HG02763 (cell line): ENCODE data around the gene POP4.
"Not testable (repeated sequence)": the region's sequence is repeated elsewhere in the genome, so short reads cannot be mapped to it uniquely, and the experiment has no call there.

Experiments used
- ATAC-seq: cut with Tn5 transposase; IDR thresholded peaks from one replicate; pipeline ENCODE4 v1.9.1; 2021; ENCODE audit warnings: mild to moderate bottlenecking, moderate library complexity; ENCODE audit not compliant: unreplicated experiment

Gene POP4

DNA sequence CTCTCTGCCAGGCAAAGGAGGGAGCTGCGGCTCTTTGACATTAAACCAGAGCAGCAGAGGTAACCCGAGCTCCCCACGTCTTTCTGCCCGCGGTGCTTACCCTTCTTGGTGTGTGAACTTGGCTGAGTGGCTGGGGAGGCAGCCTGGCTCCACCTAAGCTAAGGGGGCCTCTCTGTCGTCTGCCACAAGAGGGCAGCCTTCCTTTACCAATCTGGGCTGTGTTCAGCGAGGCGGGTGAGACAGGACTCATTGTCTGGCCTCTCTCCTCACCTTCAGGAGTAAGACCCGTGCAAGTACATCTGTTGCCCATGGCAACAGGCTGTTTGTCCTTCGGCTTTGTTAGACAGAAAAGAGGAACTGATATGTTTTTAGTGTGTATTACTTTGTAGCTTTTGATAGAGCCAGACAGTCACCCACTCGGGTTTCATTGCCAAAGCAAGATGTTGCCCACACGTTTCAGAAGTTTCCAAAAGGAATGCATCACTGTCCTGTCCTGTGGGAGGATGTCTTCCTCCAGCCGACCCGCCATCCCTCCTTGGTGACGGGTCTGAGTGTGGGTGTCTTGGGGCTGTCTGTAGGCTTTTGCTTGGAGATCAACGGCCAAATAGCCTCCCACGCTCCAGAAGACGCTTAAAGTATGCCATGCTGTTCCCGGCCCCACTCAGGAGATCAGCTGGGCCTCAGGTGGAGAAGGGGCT lies 4.6 kb downstream of the POP4 start:
- peak; percentile 60 for ATAC-seq

DNA sequence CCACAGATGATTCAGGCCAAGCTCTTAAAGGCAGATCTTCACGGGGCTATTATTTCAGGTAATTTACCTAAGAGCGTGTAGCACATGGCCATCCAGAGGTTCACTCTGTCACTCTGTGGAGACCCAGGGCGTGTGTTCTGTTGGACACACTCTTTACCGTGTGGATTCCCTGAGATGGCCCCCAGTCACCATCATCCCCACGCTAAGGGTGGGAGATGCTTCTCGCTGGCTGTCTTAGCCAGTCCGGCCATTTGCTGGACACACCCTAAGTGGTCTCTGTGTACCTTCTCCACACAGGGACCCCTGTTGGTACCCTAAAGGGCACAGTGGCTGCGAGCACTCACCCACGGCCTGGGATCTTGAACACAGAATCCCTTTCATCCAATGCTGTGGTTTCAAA lies 6.0 kb downstream of the POP4 start:
- ATAC-seq = no peak

DNA sequence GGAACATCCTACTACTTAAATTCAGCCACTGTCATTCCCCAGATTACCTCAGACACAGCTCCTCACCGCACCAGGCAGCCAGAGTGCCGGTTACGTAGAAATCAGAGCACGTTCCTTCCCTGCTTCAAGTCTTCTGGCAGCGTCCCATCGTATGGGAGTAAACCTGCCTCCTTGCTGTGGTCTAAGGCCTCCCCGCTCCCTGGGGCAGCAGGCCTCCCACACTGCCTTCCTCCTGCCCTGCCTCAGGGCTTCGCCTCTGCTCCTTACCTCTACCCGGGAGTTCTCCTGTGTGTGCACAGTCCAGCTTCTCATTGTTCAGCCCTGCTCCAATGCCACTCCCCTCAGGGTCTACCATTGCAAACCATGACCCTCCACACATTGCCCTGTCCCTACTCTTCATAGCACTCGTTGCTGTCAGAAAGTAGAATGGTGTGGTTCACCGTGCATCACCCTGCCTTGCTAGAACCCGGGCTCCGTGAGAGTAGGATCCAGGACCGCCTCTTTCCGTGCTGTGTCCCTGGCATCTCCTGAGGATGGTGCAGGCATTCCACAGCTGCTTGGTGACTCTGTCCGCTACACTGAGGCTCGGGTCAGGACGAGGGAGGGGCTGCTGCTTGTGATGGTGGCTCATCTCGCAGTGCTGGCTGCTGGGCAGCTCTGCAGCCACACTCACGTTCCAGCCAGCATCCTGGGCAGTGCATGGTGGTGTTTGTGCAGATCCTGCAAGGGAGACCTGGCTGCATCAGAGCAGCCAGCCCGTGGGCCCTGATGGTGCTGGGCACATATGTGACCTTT lies 6.9 kb downstream of the POP4 start:
- no peak for ATAC-seq

DNA sequence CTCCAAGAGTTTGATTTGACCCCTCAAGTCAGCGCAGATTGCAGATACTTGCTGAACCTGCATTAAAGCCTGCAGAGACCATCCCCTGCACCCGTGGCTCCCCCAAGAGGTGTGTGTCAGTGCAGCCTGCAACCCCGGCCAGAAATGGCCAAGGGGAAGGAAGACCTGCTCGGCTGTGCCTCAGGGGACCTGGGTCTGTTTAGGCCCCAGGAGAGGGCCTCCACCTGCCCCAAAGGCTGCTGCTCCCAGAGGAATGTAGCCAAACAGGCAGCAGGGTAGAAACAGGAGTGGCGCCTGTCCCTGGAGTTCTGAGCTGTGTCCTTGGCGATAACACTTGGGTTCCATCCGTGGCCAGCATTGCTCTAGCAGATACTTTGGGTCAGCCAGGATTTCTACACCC lies 8.0 kb downstream of the POP4 start:
- ATAC-seq = no peak

DNA sequence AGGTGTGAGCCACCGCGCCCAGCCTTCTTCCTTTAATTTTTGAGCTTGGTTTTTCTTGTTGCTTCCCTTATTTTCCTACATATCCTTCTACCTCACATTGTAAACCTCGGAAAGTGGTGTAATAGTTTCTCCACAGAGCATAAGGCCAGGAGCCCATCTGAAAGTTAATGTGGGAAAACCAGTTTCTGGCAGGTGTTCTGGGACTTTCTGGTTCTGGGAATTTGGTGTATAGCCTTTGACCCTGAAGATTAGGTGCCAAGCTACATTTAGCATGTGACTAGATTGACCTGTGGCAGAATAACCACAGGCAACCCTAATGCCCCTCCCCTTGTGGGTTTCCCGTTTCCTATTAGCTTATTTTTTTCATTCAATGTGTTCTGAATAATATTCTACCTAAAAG lies 8.7 kb downstream of the POP4 start:
- no peak for ATAC-seq

DNA sequence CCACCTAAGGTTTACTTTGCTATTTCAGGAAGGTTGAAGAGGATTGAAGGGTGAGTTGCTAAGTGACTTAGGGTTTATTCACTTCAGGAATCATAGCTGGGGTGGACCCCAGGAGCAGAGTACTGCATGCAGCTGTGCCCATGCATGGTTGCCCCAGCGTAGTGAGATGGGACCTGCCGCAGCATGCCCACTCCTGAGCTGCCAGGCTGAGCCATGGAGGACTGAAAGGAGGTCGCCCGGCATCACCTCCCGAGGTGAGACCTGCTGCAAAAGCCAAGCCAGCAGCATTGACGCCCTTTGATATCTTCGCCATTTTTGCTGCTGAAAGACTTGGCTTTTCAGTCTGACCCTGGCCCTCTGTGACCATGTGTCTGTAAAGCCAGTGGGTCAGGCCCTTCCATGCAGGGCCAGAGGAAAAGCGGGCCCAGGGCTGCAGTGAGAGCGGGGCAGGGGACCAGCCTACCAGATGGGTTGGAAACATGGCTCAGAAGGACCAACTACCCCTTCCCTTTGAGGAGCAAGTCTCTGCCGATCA lies 9.9 kb downstream of the POP4 start:
- no peak for ATAC-seq

DNA sequence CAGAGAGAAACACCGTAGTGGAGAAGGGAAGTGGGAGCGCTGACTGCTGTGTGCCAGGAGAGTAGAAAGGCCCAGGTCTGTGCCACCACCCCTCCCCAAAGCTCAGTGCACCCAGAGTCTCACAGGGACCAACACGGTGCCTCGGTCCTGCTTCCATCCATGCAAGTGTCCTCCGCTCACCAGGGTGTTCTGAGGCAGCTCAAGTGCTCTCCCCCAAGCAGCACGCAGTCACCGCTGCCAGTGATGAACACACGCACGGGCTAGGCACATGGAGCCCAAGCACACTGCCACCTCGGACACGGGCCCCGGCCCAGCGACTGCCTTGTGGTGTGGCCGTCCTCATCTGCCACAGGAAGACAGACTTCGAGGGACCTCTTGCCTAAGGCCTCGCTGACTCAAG lies 10.5 kb downstream of the POP4 start:
- ATAC-seq = no peak

DNA sequence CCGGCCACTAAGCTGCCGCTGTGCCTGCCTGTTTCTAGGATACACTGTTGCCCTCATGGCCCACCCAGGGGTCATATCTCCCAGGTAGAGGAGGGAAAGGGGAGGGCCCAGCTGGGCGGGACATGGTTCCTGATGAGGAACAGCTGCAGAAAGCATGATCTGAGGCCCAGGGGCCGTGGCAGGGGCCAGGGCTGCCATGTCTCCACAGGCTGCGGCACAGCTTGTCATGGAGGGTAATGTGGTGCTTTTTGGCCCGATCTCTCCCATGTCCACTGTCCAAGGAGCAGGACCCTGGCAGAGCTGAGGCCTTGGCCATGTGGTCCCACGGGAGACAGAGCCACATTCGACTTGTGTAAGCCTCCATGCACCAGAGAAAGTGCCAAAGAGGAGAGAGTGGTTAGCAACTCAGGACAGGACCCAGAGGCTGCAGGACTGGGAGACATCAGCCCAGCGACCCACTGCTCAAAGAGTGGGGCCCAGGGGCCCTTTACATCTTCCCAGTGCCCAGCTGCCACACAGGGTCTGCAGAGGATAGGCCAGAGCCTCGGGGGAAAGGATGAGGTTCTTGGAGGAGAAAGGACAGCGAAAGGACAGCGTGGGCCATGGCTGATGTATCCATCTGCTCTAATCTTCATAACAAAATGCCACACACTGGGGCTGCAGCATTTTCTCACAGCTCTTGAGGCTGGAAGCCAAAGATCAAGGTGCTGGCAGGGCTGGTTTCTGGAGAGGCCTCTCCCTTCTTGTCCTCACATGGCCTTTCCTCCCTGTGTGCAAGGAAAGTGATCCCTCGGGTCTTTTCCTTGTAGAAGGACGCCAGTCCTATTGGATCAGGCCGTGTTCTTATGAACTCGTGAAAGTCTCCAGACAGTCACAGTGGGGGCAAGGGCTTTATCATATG lies 11.5 kb downstream of the POP4 start:
- no peak for ATAC-seq

DNA sequence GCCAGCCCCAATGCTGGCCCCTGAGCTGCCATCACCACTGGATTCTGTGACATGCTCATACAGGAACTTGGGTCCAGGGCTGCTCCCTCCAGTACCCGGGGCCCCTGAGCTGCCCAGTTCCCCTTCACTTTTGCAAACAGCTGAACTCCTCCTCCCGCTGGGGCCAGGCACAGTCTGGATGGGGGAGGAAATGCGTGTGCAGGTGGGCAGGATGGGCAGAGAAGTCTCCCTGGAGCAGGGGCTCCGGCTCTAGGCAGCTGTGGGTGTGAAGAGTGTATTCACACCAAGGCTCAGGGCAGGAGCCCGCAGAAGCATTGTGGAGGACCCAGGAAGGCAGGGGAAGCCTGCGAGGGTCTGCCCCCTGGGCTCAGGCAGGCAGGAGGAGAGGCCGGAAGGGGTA lies 12.4 kb downstream of the POP4 start:
- no peak for ATAC-seq

DNA sequence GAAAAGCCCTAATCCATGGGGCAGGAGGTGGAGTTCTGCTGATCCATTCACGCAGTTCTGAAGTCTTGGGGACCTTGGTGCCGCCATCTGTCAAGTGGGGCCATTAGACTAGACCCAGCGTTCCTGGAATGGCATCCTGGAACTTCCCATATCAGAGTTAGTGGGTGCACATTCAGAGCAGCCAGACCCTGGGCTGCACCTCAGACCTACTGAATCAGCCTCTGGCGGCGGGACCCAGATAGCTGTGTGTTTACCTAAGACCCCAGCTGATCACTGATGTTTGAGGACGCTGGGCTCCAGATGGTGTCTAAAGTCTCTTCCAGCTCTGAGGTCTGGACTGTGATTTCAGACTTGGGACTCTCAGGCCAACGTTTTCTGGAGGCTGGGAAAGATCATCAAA lies 12.8 kb downstream of the POP4 start:
- no peak for ATAC-seq

DNA sequence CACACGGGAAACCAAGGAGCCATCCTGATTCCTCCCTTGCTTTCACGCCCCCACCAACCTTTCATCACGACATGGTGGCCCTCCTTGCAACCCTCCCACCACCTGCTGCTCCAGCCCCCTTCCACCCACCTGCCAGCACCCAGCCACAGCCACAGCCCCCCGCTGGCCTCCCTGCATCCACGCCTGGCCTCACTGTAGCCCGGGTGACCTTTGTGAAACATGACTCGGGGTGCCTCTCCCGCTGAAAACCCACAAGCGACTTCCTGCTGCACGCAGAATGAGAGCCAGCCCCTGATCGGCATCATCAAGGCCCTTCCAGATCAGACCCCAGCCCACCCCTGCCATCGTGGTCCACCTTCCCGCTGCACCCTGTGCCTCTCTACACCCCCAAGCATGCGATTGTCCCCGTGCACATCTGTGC lies 14.9 kb downstream of the POP4 start:
- no peak for ATAC-seq

DNA sequence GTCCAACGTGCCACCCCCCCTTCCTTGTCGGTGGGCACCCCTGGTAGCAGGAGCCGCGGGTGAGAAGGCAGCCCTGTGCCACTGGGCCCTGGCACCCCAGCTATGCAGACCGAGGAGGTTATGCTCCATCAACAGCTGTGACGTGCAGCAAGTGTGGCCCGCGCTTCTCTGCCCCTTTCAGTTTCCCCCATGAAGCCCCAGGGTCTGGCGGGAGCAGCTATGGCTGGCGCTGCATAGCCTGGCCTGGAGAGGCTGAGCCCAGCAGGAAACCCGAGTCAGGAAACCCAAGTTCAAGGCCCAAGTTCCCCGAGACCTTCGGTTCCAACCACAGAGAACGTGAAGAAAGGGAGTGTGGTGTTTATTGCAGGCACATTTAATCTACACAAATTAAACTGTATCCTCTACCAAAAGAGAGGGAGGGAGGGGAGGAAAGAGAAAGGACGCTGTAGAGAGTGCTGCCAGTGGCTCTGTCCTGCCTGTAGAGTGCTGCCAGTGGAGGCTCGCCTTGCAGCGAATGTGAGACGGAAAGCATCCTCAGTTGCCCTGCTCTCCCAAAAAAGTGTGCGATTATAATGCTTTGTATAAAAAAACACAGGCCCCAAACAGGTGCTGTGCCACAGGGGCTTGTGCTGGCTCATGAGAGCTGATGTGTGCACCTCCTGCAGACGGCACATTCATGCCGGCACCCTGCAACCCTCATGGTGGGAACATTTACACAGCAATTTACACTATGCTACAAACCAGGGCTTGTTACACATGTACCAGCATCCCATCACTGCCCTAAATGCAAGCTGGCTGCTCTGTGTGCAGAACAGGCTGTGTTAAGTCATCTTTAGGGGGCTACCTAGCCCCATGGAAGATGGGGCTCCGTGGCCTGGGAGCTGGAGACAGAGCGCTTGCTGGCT lies 16.3 kb downstream of the POP4 start:
- peak; percentile 62 for ATAC-seq

DNA sequence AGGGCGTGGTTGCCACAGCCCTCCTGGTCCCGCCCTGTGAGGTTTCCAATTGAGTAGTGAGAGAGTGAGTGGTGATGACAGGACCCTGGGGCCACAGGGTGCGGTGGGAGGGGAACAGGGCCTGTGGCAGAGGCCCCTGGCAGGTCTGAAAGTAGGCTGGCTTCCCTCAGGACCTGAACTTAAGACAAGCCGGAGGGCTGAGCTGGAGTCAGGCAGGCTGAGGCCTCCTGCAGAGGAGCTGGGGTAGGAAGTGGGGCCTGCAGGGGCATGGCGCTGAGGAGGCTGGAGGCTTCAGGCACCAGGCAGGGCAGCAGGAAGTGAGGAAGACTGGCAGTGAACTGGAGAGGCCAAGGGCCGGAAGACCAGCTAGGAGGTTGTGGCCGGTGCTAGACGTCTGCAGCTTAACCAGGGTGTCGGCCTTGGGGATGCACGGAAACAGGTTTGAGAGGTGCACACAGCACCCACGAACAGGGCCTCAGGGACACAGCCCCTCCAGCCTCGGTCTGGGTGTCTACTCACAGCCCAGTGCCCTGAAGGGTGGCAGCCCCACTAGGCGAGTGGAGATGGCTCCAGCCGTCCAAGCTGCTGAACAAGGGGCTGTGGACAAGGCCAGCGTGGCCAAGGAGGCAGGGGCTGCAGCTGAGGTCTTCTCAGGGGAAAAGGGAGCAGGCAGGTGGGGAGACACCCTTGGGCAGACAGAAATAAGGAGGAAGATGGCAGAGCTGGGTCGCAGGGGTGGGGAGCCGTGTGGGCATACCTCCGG lies 17.8 kb downstream of the POP4 start:
- no peak for ATAC-seq

DNA sequence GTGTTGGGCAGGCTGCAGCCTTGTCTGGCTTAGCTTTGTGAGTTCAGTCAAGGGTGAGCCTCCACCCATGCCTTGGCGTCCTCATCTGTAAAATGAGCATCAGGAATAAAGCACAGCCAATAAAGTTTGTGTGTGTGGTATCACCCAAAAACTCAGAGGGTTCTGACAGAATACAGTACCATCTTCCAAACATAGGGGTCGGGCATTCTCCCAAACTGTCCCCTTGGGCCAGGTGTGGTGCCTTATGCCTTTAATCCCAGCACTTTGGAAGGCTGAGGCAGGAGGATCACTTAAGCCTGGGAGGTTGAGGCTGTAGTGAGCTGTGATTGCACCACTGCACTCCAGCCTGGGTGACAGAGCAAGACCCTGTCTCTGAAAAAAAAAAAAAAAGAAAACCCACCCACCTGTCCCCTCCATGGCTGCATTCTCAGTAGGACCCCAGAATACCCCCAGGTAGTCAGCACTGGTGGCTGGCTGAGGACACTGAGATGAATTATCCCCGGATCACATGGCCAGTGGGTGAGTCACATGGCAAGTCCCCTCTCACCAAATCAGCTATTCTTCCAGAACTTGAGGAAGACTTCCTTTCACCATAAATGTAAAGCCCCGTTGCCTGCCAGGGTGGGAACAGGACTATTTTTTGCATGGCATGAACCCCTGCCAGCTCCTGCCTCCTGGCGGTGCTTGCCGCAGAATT lies 18.6 kb downstream of the POP4 start:
- ATAC-seq = no peak

DNA sequence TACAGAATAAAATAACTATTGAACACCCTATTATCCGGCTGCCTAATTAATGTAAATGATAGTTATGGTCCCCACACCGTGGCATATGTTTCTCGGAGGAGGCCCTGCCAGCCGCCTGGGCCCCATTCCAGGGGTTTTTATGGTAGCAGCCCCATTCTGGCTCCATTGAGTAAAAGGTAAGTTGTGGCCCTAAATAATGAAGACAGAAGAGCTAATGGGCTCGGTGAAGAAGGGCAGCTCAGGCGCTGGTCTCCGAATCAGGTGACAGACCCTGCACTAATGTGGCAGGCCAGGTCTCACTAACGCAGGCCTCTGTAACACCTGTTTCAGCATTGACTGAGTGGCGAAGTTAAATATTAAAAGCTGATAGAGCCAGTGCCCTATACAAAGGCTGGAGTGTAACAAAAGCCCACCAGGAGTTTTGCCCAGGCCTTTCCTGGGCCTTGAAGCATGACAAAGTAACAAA lies 19.1 kb downstream of the POP4 start:
- no peak for ATAC-seq

DNA sequence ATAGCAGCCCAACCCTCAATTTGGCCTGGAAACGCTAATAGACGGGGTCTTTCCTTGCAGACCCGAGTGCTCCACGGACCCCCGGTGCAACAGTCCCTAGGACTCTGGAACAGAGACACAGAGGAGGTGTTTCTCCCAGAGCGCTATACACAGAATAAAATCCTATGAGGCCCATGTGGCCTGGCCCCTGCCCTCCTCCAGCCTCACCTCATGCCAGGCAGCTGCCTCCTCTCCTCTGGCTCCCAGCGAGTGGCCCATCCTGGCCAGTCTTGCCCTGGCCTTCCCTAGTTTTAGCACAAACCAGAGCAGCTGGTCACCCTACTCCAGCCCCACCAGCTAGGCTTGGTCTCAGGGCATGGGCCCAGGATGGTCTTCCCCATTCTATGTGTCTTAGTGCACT lies 20.3 kb downstream of the POP4 start:
- no peak for ATAC-seq

DNA sequence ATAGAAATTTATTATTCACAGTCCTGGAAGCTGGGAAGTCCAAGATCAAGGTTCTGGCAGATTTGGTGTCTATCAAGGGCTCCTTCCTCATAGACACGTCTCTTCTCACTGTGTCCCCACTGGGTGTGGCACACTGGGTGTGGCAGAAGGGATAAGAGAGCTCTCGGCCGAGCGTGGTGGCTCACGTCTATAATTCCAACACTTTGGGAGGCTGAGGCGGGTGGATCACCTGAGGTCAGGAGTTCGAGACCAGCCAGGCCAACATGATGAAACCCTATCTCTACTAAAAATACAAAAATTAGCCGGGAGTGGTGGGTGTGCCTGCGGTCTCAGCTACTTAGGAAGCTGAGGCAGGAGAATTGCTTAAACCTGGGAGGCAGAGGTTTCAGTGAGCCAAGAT lies 20.7 kb downstream of the POP4 start:
- ATAC-seq = not testable (repeated sequence)

DNA sequence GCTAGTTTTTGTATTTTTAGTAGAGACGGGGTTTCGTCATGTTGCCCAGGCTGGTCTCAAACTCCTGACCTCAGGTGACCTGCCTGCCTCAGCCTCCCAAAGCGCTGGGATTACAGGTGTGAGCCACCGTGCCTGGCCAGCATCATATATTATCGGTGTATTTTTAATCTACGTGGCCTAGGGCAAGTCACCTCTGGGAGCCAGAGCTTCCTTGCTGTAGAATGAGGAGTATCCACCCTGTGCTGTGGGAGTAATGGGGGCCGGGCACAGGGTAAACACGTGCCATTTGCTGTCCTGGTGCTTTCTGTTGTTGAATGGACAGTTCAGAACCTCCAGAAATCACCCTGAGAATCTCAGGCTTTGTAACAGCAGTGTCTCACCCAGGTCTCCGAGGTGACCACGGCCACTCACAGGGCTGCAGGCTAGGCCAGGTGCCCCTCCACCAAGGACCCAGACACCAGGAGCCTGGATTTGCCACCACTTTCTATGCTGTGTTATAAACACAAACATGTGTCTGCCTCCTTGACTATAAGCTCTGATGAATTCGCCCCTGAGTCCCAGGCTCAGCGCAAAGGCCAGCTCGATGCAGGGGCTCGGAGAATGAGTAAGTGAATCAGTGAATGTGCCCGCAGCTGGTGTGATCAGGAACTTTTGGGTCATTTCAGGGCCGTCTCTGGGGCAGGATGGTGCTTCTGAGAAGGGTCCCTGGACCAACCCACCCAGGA lies 22.7 kb downstream of the POP4 start:
- no peak for ATAC-seq
